Esophagus muscularis mucosa (tissue), 4 donors: ENCODE data around the gene TUBA4B. TPM values are rescaled to one million over a fixed set of nuclear protein-coding genes. Genes with fewer than 3 reads are reported as not detected.

Experiments
- DNase-seq: peaks from one replicate; pipeline ENCODE4 v3.0.0-alpha.2; 2017; ENCODE audit errors: extremely low spot score
- H3K27ac ChIP-seq, 4 donors: fragments of 200-600 bp; sonication (generic); replicated peaks in 1 of 4; 1 replicate in 3 of 4; 2 replicates in 1 of 4; pipeline ENCODE4 v1.5.1; 2016 to 2019; ENCODE audit warnings: mild to moderate bottlenecking in 1 of 4
- H3K27me3 ChIP-seq, 4 donors: fragments of 200-600 bp; sonication (generic); one replicate each; pipeline versions ENCODE4 v1.5.1 to v1.6.0; 2016 to 2019
- H3K36me3 ChIP-seq, 4 donors: fragments of 200-600 bp; sonication (generic); one replicate each; pipeline ENCODE4 v1.5.1; 2016 to 2019
- H3K4me1 ChIP-seq, 4 donors: fragments of 200-600 bp; sonication (generic); one replicate each; pipeline ENCODE4 v1.5.1; 2016 to 2019
- H3K4me3 ChIP-seq, 4 donors: fragments of 200-600 bp; sonication (generic); 1 replicate in 2 of 4; 2 replicates in 2 of 4; pipeline ENCODE4 v1.5.1; 2016 to 2019; ENCODE audit warnings: mild to moderate bottlenecking in 4 of 4, moderate library complexity in 1 of 4
- H3K9me3 ChIP-seq, 4 donors: fragments of 200-600 bp; sonication (generic); 1 replicate in 3 of 4; 2 replicates in 1 of 4; pipeline ENCODE4 v1.5.1; 2016 to 2019
- EP300 ChIP-seq: sonication (generic); formaldehyde crosslinking; IDR thresholded peaks from one replicate; pipeline ENCODE4 v1.6.1; 2017; ENCODE audit warnings: antibody characterized with exemption
- POLR2A ChIP-seq: fragments of 450-650 bp; IDR thresholded peaks from one replicate; pipeline ENCODE4 v1.6.1; 2017; ENCODE audit warnings: antibody characterized with exemption, moderate library complexity, mild to moderate bottlenecking, low read depth
- POLR2AphosphoS5 ChIP-seq, 2 donors: sonication (generic); formaldehyde crosslinking; IDR thresholded peaks; one replicate each; pipeline ENCODE4 v1.6.1; 2017; ENCODE audit warnings: antibody characterized with exemption in 2 of 2
- WGBS: methylation state at CpG from one replicate; pipeline ENCODE4 v1.1.5; 2018; 5-methylcytosine and 5-hydroxymethylcytosine counted together
- intact Hi-C: fragments of 100-400 bp; cut with DNase I; formaldehyde crosslinking; loops from one replicate; pipeline ENCODE4 v1.15.1; 2023
- total RNA-seq, 4 donors: library from RNA; depleted of rRNA; stranded (reverse); fragments of >200 nt; gene quantifications; one replicate each; pipeline versions ENCODE4 v1.1.0 to v1.2.1, GENCODE V29; 2016
- TF ChIP-seq, protein P1 (sequence below), 3 experiments: fragments of 200-600 bp in 2 of 3; fragments of 450-650 bp in 1 of 3; sonication (generic) in 2 of 3; IDR thresholded peaks; one replicate each; pipeline ENCODE4 v1.5.1; 2017 to 2019; ENCODE audit warnings: antibody characterized with exemption in 3 of 3, mild to moderate bottlenecking in 2 of 3, moderate library complexity in 1 of 3

TUBA4B gene
- total RNA-seq, 4 donors from 2014 or later = not detected

DNA sequence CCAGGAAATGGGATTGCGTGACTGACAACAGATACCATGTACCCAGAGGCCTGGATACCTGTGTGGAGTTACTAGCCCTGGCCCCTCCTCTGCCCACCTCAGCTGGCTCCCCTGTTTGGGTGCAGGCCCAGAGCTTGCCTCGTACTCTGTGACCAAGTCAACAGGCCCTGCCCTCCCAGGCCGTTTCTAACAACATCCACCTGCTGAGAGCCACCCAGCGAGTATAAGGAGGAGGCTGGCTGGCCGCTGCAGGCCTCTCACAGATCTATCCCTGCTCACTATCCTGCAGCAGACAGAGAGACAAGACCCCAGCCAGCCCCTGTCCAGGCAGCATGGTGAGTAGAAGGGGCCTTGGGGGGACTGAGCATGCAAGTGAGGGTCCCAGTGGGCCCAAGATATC is 13.2 kb downstream of the TUBA4B start:
- Histone ChIP-seq H3K36me3 (no peaks in the 10 kb centered on the region), H3K27ac (no peak overlapping the region), H3K4me1 (no peaks in the 10 kb centered on the region), H3K4me3 (no peak overlapping the region), H3K27me3 (peaks cover 0 to 11% (median 0%) of the 10 kb centered on the region in 4 donors), H3K9me3 (no peaks in the 10 kb centered on the region)
- TF ChIP-seq POLR2AphosphoS5 (IDR thresholded peaks at IDR 0.05) = no peak
- no peak for TF ChIP-seq EP300
- TF ChIP-seq, protein P1, sequence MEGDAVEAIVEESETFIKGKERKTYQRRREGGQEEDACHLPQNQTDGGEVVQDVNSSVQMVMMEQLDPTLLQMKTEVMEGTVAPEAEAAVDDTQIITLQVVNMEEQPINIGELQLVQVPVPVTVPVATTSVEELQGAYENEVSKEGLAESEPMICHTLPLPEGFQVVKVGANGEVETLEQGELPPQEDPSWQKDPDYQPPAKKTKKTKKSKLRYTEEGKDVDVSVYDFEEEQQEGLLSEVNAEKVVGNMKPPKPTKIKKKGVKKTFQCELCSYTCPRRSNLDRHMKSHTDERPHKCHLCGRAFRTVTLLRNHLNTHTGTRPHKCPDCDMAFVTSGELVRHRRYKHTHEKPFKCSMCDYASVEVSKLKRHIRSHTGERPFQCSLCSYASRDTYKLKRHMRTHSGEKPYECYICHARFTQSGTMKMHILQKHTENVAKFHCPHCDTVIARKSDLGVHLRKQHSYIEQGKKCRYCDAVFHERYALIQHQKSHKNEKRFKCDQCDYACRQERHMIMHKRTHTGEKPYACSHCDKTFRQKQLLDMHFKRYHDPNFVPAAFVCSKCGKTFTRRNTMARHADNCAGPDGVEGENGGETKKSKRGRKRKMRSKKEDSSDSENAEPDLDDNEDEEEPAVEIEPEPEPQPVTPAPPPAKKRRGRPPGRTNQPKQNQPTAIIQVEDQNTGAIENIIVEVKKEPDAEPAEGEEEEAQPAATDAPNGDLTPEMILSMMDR (IDR thresholded peaks at IDR 0.05) = no peak
- no peak for TF ChIP-seq POLR2A
- WGBS = 83% methylated on average over 4 of the region's 5 CpGs
- intact Hi-C loops = no loop called here
- no peak for DNase-seq

GRCh38 chr2:219266886-219267285 is 13.8 kb downstream of the TUBA4B start:
- intact Hi-C loops = no loop called here
- no peaks in the 10 kb centered on the region for H3K9me3 ChIP-seq
- H3K27ac ChIP-seq = no peak overlapping the region
- no peaks in the 10 kb centered on the region for H3K36me3 ChIP-seq
- DNase-seq = no peak
- no peak overlapping the region for H3K4me3 ChIP-seq
- H3K27me3 ChIP-seq = peaks cover 0 to 5% (median 0%) of the 10 kb centered on the region in 4 donors
- WGBS = 100% methylated on average over 1 of the region's 1 CpG
- TF ChIP-seq, protein P1 (IDR thresholded peaks at IDR 0.05) = no peak
- TF ChIP-seq EP300 = no peak
- no peak for TF ChIP-seq POLR2A
- TF ChIP-seq POLR2AphosphoS5 (IDR thresholded peaks at IDR 0.05) = no peak
- no peaks in the 10 kb centered on the region for H3K4me1 ChIP-seq

GRCh38 chr2:219268294-219268693 is 15.3 kb downstream of the TUBA4B start:
- no peaks in the 10 kb centered on the region for H3K4me1 ChIP-seq
- 90% methylated on average over 2 of the region's 2 CpGs for WGBS

DNA sequence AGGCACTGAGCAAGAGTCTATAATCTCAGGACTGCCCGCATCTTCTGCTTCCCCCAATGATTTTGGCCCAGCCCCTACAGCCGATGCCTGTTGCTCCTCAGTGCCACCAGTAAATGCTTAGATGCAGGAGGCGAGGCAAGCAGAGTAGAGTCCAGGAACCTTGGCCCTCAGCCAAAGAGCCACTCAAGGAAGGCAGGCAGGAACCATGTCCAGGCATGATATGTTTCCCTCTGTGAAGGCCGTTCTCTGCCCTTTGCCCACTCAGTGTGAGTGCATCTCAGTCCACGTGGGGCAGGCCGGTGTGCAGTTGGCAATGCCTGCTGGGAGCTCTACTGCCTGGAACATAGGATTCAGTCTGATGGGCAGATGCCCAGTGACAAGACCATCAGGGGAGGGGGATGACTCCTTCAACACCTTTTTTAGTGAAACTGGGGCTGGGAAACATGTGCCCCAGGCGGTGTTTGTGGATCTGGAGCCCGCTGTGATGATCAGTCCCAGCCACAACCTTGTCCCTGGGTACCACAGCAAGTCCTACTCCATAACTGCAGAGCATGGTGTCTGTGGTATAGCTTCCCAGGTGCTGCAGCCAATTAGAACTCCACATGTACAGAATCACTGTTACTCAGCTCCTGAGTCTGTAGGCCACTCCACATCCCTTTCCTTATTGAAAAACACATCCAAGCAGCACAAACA is 16.5 kb downstream of the TUBA4B start:
- H3K4me1 ChIP-seq = peaks cover 8 to 9% (median 8%) of the 10 kb centered on the region in 4 donors
- DNase-seq = no peak
- no peak overlapping the region for H3K27ac ChIP-seq
- no peaks in the 10 kb centered on the region for H3K9me3 ChIP-seq
- WGBS = 55% methylated on average over 6 of the region's 8 CpGs
- no peaks in the 10 kb centered on the region for H3K27me3 ChIP-seq
- intact Hi-C loops = no loop called here
- no peak overlapping the region for H3K4me3 ChIP-seq
- TF ChIP-seq POLR2A = no peak
- no peaks in the 10 kb centered on the region for H3K36me3 ChIP-seq

More at GRCh38 chr2:219268294-219268693, 15.3 kb downstream of the TUBA4B start:
- H3K36me3 ChIP-seq = no peaks in the 10 kb centered on the region
- H3K9me3 ChIP-seq = no peaks in the 10 kb centered on the region
- intact Hi-C loops = no loop called here
- TF ChIP-seq POLR2A (no peak), POLR2AphosphoS5 (IDR thresholded peaks at IDR 0.05) (no peak), EP300 (no peak)
- TF ChIP-seq, protein P1 (IDR thresholded peaks at IDR 0.05) = no peak
- no peak overlapping the region for H3K27ac ChIP-seq
- no peaks in the 10 kb centered on the region for H3K27me3 ChIP-seq
- no peak overlapping the region for H3K4me3 ChIP-seq
- no peak for DNase-seq

- WGBS = 83% methylated on average over 5 of the region's 5 CpGs
- no peaks in the 10 kb centered on the region for H3K9me3 ChIP-seq
- no peak overlapping the region for H3K4me3 ChIP-seq
- TF ChIP-seq EP300 (no peak), POLR2AphosphoS5 (IDR thresholded peaks at IDR 0.05) (no peak), POLR2A (no peak)
- TF ChIP-seq, protein P1 (IDR thresholded peaks at IDR 0.05) = no peak
- intact Hi-C loops = no loop called here
- no peaks in the 10 kb centered on the region for H3K36me3 ChIP-seq
- H3K27ac ChIP-seq = no peak overlapping the region
- no peak for DNase-seq
- no peaks in the 10 kb centered on the region for H3K27me3 ChIP-seq
- peaks cover 8 to 13% (median 10%) of the 10 kb centered on the region in 4 donors for H3K4me1 ChIP-seq
These were observed 17.0 kb downstream of the TUBA4B start for GRCh38 chr2:219270055-219270372.
